ENCODE data around the gene CLCN1. TPM values are rescaled to one million over a fixed set of nuclear protein-coding genes. Genes with fewer than 3 reads are reported as not detected.
"Not testable (repeated sequence)": the region's sequence is repeated elsewhere in the genome, so short reads cannot be mapped to it uniquely, and the experiment has no call there.

The CLCN1 gene
- total RNA-seq, 1 donor from 2014 or later: 0.08 TPM

DNA sequence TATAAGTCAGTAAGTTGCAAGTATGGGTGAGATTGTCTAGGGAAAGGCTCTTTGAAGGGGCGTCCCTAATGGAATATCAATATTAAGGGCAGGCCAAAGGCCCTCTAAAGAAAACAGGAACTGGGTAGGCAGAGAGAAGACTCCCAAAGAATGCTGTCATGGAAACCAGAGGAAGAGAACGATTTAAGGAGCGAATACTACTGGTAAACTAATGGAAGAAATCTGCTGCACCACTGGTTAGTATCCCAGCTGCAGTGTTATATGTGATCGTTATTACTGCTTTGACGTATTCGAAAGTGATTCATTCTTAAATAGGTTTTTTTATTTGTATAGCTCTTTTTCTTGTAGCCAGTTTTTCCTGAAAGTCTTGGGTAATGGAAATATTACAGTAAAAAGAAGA is 26.5 kb upstream of the CLCN1 start:
- ATAC-seq (ENCODE audit: poor library complexity) (no peak), DNase-seq (no peak)
- intact Hi-C loops (cut with DNase I): loop anchor here (10.0 kb wide), 1 partner anchor 95 kb away; the partner anchor contains the start of gene ZYX

DNA sequence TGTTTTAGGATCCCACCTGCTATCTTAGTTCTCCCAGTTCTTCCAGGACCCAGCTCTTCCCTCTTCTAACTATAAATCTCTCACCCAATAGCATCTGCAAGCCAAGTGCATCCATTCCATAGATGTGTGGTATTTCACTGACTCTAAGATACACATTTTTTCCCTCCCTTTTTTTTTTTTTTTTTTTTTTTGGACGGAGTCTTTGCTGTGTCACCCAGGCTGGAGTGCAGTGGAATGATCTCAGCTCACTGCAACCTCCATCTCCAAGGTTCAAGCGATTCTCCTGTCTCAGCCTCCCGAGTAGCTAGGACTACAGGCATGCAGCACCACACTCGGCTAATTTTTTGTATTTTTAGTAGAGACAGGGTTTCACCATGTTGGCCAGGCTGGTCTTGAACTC is 26.0 kb upstream of the CLCN1 start:
- not testable (repeated sequence) for DNase-seq; ATAC-seq (ENCODE audit: poor library complexity)
- intact Hi-C loops (cut with DNase I): loop anchor here (10.0 kb wide), 1 partner anchor 95 kb away; the partner anchor contains the start of gene ZYX

DNA sequence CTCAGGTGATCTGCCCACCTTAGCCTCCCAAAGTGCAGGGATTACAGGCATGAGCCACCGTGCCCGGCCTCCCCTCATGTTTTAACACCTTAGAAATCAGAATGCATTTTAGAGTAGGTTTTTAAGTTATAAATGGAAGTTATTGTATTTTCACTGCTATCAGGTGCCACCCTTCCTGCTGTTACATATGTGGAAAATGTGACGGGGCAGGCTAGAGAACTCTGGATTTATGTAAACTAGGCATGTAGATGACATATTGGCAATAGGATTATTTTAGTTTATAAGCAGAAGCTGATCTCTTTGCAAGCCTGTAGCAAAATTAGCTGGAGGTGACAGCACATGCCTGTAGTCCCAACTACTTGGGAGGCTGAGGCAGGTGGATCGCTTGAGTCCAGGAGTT is 25.6 kb upstream of the CLCN1 start:
- intact Hi-C loops (cut with DNase I): no loop called here
- no peak for ATAC-seq (ENCODE audit: poor library complexity)

DNA sequence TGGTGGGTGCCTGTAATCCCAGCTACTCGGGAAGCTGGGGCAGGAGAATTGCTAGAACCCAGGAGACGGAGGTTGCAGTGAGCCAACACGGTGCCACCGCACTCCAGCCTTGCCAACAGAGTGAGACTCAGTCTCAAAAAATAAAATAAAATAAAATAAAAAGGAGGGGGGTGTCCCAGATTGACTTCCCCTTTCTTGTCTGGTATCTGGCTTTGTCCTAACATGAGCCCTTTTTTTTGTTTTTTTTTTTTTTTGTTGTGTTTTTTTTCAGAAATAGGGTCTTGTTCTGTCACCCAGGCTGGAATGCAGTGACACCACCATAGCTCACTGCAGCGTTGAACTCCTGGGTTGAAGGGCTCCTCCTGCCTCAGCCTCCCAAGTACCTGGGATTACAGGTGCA is 23.0 kb upstream of the CLCN1 start:
- DNase-seq: no peak
- intact Hi-C loops (cut with DNase I): no loop called here
- ATAC-seq (ENCODE audit: poor library complexity): no peak

More for the DNA sequence above, 25.6 kb upstream of the CLCN1 start:
- DNase-seq: no peak

DNA sequence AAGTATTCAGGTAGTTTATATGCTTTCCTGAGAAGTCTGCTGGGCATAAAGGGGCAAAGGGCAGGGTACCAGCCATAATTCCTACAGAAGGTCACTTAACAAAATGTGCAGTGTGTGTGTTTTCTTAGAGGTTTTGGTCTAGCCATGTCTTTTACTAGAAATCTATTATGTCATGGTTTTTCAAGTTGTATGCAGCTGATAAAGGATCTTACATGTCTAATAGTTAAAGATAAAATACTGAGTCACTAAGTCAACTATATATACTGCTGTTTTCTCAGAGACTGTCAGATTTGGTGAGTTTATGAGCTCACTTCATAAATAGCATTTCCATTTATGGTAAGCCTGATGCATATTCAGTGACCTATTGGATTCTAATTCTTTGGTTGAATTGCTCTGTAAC is 20.0 kb upstream of the CLCN1 start:
- DNase-seq (no peak), ATAC-seq (ENCODE audit: poor library complexity) (no peak)
- intact Hi-C loops (cut with DNase I): no loop called here

DNA sequence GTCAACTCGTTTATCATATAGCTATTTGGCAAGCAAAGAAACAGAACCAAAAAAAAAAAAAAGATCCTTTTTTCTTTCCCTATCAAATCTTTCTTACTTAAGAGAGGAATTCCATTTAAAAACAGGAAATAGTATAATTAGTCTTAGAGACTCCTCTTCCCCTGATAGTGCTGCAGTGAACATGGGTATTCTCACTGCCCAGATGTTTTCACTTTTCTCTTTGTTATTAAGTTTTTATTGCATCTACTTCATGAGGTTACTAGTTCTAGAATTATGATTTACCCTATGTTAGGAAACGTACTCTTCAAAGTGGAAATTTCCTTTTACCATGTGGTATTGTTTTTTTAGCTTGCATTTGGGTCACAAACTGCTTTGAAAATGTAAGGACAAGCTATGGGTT is 19.2 kb upstream of the CLCN1 start:
- intact Hi-C loops (cut with DNase I): no loop called here
- ATAC-seq (ENCODE audit: poor library complexity) (no peak), DNase-seq (no peak)

DNA sequence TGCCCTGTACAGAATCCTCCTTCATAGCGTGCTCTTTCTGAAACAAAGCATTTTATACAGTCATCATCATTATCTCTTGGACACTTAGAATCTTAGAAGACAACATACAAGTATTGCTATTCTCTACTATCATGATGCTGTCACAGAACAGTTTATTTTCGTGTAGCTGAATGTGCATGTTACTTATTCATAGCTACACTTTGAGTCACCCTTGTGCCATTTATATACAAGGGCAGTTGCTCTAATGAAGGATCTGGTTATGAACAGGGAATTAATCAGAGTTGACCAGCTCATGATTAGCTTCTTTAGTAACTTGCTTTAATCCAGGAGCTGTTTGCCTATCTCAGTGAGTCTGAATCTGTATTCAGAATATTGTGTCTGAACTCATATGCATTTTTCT is 16.6 kb upstream of the CLCN1 start:
- ATAC-seq (ENCODE audit: poor library complexity) (peak; percentile 65), DNase-seq (no peak)
- intact Hi-C loops (cut with DNase I): no loop called here

DNA sequence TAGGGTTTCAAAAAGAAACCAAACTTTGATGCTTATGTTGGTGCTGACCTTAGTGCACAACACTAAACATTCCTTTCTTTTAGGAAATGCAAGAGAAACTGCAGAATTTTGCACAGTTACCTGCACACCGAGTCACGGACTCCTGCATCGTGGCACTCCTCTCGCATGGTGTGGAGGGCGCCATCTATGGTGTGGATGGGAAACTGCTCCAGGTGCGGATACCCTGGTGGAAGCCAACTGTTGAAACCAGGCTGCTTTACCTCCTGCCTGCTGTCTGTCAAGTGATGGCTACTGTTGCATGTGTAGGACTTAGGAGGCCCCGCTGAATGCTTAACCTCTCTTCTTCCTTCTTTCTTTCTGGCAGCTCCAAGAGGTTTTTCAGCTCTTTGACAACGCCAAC is 16.1 kb upstream of the CLCN1 start:
- ATAC-seq (ENCODE audit: poor library complexity) (peak; percentile 52), DNase-seq (peak; percentile 55)
- intact Hi-C loops (cut with DNase I): no loop called here

DNA sequence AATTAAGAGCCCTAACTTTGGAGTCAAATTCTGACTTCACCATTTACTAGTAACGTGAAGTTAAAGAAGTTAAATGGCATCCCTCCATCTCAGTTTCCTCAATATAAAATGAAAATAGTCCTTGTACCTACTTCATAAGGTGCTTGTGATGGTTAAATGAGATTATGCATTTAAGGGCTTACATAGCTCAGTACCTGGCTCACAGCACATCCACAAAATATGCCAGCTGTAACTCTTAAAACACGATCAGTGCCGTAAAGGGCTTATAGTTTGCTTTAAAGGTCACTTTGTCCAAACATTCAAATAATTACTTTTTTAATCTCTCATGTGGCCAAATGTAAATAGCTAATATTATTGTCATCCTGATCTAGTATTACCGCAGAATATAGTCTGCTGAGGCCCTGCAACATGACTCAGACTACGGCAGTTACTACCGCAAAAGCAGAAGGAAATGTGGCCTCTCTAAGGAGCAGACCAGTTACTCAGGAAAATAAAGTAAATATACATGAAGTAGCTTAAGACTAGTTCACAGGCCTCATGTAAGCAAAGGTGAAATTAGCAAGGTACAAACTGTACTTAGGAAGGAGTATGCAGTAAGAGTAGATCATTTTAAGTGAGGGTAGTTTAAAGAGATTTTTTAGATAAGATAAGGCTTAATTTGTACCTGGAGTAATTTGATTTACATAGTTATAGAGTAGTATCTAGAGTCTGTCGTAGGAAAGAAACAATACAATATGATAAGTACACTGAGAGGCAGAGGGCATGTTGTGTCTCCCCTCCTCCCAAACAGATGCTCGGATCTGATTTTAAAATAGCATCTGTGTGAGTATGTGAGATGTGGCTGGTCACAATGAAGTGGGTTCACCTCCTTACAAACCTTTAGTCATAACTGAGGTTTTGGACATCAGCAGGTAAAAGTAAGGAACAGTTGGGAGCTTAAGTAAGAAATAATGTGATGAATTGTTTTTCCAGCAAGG is 14.7 kb upstream of the CLCN1 start:
- no peak for ATAC-seq (ENCODE audit: poor library complexity)
- DNase-seq: no peak
- intact Hi-C loops (cut with DNase I): no loop called here

DNA sequence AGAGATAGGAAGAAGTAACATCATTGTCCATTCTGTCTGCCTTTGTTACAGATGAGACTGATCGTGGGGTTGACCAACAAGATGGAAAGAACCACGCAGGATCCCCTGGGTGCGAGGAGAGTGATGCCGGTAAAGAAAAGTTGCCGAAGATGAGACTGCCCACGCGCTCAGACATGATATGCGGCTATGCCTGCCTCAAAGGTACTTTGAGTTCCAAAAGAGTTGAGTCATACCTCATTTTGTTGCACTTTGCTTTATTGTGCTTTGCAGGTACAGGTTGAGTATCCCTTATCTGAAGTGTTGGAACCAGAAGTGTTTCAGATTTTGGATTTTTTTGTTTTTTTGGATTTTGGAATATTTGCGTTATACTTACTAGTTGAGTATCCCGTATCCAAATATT is 12.2 kb upstream of the CLCN1 start:
- no peak for DNase-seq
- ATAC-seq (ENCODE audit: poor library complexity): no peak
- intact Hi-C loops (cut with DNase I): no loop called here

DNA sequence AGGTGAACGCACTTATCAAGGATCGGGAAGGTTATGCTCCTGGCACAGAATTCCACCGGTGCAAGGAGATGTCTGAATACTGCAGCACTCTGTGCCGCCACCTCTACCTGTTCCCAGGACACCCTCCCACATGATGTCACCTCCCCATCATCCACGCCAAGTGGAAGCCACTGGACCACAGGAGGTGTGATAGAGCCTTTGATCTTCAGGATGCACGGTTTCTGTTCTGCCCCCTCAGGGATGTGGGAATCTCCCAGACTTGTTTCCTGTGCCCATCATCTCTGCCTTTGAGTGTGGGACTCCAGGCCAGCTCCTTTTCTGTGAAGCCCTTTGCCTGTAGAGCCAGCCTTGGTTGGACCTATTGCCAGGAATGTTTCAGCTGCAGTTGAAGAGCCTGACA is 11.0 kb upstream of the CLCN1 start:
- intact Hi-C loops (cut with DNase I): loop anchor here (5.0 kb wide), 1 partner anchor 298 kb away; no protein-coding TSS in a partner anchor
- DNase-seq: no peak
- peak; percentile 9 for ATAC-seq (ENCODE audit: poor library complexity)

DNA sequence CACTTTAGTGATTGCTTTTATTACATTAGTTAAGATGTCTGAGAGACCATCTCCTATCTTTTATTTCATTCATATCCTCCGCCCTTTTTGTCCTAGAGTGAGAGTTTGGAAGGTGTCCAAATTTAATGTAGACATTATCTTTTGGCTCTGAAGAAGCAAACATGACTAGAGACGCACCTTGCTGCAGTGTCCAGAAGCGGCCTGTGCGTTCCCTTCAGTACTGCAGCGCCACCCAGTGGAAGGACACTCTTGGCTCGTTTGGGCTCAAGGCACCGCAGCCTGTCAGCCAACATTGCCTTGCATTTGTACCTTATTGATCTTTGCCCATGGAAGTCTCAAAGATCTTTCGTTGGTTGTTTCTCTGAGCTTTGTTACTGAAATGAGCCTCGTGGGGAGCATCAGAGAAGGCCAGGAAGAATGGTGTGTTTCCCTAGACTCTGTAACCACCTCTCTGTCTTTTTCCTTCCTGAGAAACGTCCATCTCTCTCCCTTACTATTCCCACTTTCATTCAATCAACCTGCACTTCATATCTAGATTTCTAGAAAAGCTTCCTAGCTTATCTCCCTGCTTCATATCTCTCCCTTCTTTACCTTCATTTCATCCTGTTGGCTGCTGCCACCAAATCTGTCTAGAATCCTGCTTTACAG is 10.4 kb upstream of the CLCN1 start:
- DNase-seq (peak; percentile 85), ATAC-seq (ENCODE audit: poor library complexity) (peak; percentile 92)
- intact Hi-C loops (cut with DNase I): loop anchor here (2.0 to 5.0 kb wide), 2 partner anchors 65 to 298 kb away; no protein-coding TSS in a partner anchor

DNA sequence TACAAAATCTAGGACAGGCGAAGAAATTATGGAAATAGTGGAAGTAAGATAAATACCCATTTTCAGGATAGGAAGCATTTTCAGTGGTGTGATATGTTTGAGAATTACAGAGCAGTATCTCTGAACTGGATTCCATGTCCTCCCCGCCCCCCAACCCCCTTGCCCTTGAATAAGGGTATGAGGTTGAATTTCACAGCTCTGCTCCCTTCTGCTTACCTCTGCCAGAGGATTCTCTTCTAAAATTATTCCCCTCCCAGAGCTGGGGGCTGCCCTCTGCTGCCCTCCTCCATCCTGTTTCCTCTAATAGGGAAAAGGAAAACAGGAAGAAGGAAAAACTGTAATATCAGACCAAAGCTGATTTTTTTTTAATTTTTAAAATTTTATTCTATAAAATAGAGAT is 7.3 kb upstream of the CLCN1 start:
- DNase-seq: no peak
- peak; percentile 40 for ATAC-seq (ENCODE audit: poor library complexity)
- intact Hi-C loops (cut with DNase I): loop anchor here (5.0 kb wide), 1 partner anchor 301 kb away; no protein-coding TSS in a partner anchor

DNA sequence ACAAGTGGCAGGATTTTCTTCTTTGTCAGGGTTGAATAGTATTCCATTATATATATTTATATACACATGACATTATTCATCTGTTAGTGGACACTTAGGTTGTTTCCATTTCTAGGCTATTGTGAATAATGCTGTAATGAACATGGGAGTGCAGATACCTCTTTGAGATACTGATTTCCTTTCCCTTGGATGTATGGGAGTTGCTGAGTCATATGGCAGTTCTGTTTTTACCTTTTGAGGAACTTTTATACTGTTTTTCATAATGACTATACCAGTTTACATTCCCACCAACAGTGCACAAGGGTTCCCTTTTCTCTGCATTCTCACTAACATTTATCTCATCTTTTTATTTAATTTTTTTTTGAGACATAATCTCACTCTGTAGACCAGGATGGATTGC is 1.8 kb upstream of the CLCN1 start:
- no peak for ATAC-seq (ENCODE audit: poor library complexity)

DNA sequence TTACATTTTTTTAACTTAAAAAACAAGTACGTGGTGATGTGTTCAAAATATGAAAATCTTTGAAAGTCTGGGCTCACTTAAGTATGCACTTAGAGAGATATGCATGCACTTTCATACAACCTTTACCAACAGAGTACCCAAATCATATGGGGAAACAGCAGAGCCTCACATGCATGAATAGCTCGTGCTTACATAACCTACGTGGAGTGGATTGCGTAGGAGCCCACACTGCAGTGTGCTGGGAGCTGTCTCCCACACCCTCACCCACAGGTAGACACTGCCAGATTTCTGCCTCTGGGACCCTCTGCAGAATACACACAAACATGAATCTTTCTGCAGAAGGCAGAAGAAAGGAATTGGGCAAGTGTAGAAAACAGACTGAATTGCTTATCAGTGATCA is 581 bp downstream of the CLCN1 start:
- ATAC-seq (ENCODE audit: poor library complexity) (no peak), DNase-seq (no peak)
- intact Hi-C loops (cut with DNase I): no loop called here

More for the DNA sequence above, 1.8 kb upstream of the CLCN1 start:
- intact Hi-C loops (cut with DNase I): no loop called here
- no peak for DNase-seq

DNA sequence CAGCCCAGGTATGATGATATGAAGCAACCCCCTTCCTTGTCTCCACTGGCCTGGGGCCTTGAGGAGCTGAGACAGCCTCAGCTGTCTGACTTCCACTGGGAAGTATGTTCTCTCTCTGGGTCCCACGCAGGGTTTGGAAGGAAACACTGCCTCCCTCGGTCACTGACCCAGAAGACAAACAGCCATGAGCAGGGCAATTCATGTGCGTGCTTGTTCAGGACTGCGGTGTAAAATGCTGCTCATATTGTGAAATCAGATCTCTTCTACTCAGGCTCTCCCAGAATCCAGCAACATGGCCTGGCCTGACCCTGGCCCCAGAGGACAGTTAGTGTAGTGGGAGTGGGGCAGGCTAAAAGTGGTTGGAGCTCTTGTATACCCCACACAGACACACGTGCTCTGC is 2.8 kb downstream of the CLCN1 start:
- DNase-seq: peak; percentile 58
- peak; percentile 65 for ATAC-seq (ENCODE audit: poor library complexity)
- intact Hi-C loops (cut with DNase I): no loop called here

DNA sequence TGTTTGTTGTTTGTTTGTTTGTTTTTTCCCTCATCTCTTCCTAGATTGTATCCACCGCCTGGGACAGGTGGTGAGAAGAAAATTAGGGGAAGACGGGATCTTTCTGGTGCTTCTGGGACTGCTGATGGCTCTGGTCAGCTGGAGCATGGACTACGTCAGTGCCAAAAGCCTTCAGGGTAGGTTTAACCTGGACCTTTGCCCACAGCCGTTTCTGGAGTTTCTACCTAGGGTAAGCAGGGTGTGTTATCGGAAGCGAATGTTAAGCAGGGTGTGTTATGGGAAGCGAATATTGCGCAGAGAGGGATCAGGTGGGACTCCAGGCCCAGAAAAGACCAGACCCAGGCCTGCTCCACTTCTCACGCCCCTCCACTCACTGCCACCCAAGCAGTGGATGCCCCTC is 4.7 kb downstream of the CLCN1 start:
- intact Hi-C loops (cut with DNase I): loop anchor here (10.0 kb wide), 1 partner anchor 94 kb away; no protein-coding TSS in a partner anchor
- no peak for ATAC-seq (ENCODE audit: poor library complexity)
- no peak for DNase-seq

DNA sequence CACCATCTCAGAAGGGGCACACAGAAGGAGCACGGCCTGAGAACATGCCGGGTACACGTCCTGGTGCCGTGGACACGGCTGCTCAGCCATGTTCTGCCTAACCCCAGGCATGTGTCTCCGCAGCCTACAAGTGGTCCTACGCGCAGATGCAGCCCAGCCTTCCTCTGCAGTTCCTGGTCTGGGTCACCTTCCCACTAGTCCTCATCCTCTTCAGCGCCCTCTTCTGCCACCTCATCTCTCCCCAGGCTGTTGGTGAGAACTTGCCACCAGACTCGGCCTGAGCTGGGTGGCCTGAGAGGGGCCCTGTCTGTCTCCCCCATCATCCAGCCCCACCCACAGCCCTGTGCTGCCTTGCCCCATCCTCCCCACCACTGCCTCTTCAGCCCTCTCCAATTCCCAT is 5.3 kb downstream of the CLCN1 start:
- no peak for ATAC-seq (ENCODE audit: poor library complexity)
- intact Hi-C loops (cut with DNase I): loop anchor here (10.0 kb wide), 1 partner anchor 94 kb away; no protein-coding TSS in a partner anchor
- DNase-seq: no peak

DNA sequence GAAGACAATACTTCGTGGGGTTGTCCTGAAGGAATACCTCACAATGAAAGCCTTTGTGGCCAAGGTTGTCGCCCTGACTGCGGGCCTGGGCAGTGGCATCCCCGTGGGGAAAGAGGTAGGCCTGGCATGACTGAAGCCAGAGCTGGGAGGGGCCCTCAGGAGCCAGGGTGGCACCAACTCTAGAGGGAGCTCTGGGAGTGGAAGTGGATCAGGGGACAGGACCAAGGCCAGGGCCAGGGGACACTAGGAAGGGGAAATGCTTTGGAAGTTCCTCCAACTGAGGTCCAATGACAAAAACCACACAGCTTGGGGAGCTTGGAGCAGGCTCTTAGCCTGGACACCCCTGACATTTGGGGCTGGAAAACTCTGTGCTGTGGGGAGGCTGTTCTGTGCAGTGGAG is 5.8 kb downstream of the CLCN1 start:
- intact Hi-C loops (cut with DNase I): loop anchor here (10.0 kb wide), 1 partner anchor 93 kb away; no protein-coding TSS in a partner anchor
- ATAC-seq (ENCODE audit: poor library complexity): peak; percentile 38
- DNase-seq: peak; percentile 47

Measured in Right ventricle myocardium superior (tissue), 1 donor.